GM21717 (cell line): Measurements from ENCODE around the gene PDZD4.
A peak's percentile ranks its signal among the peaks of the same experiment; 100 is the strongest.

Source experiments
- ATAC-seq: cut with Tn5 transposase; IDR thresholded peaks from one replicate; pipeline ENCODE4 v1.9.1; 2021; ENCODE audit warnings: mild to moderate bottlenecking, moderate library complexity; ENCODE audit not compliant: unreplicated experiment

Gene PDZD4

DNA sequence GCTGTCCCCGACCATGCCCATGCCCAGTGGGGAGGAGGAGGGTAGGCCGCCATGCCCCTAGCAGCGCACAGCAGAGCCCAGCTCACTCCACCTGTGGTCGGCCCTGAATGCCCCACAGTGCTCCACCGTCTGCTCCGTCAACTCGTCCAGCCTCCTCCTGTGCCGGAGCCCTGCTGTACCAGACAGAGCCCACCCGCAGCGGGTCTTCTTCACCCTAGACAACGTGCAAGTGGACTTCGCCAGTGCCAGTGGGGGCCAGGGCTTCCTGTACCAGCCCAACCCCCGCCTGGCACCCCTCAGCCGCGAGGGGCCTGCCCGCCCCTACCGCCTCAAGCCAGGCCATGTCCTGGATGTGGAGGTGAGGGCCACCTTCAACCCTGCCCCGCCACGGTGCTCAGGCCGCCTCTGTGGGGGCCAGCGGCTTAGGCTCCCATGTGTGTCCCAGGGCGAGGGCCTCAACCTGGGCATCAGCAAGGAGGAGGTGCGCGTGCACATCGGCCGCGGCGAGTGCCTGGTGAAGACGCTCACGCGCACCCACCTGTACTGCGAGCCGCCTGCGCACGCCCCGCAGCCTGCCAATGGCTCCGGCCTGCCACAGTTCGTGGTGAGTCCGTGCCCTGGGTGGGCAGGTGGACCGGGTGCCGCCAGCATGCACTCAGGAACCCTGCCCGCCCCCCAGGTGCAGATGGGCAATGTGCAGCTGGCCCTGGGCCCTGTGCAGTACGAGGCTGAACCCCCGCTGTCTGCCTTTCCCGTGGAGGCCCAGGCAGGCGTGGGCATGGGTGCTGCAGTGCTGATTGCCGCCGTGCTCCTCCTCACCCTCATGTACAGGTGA is 56.4 kb downstream of the PDZD4 start:
- no peak for ATAC-seq

DNA sequence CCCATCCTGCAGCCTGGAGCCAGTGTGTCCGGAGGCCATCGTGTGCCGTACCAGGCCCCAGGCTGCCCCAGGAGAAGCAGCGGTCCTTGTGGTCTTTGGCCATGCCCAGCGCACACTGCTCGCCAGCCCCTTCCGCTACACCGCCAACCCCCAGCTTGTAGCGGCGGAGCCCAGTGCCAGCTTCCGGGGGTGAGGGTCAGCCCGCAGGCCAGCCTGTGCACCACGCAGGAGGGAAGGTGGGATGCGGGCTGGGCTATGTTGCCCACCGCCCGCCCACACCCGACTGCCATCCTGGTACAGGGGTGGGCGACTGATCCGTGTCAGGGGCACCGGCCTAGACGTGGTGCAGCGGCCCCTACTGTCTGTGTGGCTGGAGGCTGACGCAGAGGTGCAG is 57.1 kb downstream of the PDZD4 start:
- no peak for ATAC-seq

DNA sequence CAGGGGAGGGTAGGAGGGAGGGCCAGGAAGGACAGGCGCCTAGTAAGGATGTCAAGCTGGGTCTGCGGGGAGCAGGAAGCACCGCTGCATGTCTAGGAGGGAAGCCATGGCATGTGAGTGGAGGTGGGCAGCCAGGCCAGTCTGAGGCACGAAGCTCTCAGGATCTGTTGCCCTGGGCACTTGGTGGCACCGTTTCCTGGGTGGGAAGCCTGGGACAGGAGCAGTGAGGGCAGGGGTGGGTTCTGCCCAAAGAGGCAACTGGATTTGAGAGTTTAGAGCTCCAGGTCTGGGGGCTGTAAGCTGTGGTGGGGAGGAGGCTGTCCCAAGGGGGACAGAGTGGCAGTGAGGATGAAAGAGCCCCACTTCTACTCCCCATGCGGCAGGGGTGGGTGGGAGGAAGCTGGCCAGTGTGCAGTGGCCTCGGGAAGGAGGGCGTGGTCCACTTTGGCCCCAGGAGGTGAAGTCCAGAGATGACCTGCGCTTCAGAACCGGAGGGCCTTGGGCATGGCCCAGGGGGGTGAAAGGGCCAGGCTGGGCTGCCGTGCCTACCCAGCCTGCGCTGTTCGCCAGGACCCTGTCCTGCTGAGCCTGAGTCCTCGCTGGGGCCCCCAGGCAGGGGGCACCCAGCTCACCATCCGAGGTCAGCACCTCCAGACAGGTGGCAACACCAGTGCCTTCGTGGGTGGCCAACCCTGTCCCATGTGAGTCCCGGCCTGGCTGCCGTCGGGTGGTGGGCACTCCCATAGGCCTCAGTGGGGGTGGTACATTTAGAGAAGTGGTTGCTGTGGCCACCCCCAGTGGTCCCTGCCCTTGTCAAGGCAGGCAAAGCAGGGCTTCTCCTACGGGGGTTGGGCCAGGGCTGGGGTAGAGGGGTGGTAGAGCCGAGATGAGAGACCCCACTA is 57.8 kb downstream of the PDZD4 start:
- no peak for ATAC-seq

DNA sequence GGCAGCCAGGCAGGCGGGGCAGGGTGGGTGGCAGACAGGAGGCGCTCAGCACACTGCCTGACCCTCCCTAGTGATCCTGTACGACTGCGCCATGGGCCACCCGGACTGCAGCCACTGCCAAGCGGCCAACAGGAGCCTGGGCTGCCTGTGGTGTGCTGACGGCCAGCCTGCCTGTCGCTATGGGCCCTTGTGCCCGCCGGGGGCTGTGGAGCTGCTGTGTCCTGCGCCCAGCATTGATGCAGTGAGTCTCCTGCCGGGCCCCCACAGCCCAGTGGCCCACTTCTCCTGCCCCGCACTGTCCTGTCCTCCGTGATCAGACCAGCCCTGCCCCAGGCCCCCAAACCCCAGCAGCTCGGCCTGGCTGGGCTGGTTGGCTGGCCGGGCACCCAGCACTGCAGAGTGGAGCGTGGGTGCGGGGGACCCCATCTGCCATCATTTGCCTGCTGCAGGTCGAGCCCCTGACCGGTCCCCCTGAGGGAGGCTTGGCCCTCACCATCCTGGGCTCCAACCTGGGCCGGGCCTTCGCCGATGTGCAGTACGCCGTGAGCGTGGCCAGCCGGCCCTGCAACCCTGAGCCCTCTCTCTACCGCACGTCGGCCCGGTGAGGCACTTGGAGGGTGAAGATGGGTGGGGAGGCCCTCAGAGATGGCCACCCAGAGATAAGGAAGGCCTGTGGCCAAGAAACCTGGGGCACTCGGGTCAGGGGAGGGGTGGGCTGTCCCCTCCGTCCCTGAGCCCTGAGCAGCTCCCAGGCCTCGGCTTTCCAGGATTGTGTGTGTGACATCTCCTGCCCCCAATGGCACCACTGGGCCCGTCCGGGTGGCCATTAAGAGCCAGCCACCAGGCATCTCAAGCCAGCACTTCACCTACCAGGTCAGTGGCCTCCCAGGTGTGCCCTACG is 58.7 kb downstream of the PDZD4 start:
- no peak for ATAC-seq

DNA sequence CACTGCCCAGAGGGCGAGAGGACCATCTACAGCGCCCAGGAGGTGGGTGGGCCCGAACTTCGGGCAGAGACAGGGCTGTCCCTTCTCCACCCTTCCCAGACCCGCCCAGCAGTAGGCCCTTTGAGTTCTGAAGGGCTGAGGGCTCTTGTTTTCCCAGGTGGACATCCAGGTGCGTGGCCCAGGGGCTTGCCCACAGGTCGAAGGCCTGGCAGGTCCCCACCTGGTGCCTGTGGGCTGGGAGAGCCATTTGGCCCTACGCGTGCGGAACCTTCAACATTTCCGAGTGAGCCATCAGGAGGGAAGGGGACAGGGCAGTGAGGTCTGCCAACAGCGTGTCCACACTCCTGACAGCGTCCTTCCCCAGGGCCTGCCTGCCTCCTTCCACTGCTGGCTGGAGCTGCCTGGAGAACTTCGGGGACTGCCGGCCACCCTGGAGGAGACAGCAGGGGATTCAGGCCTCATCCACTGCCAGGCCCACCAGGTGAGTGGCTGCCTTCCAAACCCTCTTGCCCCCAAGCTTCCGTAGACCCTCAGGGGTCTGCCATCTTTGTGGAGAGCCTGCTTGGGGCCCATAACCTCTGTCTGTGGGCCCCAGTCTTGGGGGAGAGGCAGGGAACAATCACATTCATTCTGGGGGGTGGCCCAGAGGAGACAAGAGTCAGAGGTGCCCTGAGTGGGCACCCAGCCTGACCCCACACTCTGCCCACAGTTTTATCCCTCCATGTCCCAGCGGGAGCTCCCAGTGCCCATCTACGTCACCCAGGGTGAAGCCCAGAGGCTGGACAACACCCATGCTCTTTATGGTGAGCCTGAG is 59.5 kb downstream of the PDZD4 start:
- no peak for ATAC-seq

DNA sequence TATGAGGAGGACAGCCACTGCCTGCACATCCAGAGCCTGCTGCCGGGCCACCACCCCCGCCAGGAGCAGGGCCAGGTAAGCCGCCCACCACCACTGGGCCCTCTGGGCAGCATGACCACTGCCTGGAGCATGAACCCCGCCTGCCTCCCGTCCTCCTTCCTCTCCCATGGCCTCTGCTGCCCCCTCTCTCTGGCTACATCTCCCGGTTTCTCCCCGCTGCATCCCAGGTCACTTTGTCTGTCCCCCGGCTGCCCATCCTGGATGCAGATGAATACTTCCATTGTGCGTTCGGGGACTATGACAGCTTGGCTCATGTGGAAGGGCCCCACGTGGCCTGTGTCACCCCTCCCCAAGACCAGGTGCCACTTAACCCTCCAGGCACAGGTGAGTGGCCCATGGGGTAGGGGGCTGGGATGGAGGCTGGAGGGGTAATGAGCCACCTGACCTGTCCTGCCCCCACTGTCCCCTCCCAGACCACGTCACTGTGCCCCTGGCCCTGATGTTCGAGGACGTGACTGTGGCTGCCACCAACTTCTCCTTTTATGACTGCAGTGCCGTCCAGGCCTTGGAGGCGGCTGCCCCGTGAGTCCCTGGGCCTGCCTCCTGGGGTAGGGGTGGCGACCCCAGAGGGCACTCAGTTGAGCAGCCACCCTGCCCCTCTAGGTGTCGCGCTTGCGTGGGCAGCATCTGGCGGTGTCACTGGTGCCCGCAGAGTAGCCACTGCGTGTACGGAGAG is 60.3 kb downstream of the PDZD4 start:
- ATAC-seq, result no peak

DNA sequence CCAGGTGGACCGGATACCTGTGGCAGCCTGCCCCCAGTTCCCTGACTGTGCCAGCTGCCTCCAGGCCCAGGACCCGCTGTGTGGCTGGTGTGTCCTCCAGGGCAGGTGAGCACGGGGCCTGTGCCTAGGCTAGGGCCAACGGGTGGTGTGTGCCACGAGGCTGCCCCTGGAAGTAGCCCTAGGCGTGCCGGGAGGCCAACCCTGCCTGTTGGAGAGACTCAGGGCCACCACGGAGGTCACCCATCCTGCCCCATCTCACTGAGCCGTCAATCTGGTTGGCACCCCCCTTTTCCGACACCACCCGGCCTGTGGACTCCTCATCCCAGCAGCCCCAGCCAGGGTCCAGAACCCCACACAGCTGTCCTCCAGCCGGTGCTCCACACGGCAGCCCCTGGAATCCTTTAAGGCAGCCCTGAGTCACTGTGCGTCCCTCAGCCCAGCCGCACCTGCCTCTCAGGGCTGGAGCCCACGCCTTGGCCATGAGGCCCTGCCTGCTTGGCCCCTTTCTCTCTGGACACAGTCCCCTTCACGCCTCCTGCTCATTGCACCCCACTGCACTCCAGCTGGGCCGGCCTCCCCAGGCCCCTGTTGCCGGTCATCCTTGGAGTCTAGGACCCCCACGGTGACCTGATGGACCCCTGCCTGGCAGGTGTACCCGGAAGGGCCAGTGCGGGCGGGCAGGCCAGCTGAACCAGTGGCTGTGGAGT is 61.0 kb downstream of the PDZD4 start:
- ATAC-seq, result no peak

DNA sequence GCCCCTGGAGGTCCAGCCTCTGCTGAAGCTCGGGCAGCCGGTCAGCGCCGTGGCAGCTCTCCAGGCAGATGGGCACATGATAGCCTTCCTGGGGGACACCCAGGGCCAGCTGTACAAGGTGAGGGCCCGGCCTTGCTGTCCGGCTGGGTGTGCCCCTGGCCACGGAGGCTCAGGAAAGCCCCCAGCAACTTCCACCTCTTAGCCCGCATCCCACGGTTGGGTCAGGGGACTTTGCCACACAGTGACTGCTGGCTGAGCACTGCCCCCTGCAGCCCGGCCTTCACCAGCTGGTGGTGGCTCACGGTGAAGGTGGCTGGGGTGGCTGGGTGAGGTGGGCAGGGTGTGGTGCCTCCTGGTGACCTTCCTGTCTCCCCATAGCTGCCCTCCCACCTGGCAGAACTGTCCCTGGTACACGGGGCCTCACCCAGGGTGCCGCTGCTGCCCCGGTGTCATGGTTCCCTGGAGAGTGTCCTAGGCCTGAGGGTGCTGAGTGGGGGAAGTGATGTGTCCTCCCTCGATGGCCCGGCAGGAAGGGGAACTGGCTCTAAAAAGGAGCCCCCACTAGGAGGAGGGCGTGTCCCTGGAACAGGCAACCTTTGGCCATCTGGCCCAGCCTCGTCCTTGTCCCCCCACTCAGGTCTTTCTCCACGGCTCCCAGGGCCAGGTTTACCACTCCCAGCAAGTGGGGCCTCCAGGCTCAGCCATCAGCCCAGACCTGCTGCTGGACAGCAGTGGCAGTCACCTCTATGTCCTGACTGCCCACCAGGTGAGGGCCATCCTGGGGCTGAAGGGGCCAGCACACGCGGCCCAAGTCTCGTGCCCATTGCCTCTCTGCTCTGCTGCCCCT is 61.8 kb downstream of the PDZD4 start:
- ATAC-seq, result no peak

DNA sequence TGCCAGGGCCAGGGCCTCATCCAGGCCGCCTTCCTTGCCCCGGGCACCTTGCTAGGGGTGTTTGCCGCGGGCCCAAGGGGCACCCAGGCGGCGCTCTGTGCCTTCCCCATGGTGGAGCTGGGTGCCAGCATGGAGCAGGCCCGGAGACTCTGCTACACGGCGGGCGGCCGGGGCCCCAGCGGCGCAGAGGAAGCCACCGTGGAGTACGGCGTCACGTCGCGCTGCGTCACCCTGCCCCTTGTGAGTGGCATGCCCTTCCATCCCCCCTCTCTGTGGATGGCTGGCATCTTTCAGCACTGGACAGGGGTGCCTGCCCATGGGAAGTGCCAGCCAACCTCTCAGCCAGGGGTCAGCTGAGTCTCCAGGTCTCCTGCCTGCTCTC is 62.7 kb downstream of the PDZD4 start:
- no peak for ATAC-seq

DNA sequence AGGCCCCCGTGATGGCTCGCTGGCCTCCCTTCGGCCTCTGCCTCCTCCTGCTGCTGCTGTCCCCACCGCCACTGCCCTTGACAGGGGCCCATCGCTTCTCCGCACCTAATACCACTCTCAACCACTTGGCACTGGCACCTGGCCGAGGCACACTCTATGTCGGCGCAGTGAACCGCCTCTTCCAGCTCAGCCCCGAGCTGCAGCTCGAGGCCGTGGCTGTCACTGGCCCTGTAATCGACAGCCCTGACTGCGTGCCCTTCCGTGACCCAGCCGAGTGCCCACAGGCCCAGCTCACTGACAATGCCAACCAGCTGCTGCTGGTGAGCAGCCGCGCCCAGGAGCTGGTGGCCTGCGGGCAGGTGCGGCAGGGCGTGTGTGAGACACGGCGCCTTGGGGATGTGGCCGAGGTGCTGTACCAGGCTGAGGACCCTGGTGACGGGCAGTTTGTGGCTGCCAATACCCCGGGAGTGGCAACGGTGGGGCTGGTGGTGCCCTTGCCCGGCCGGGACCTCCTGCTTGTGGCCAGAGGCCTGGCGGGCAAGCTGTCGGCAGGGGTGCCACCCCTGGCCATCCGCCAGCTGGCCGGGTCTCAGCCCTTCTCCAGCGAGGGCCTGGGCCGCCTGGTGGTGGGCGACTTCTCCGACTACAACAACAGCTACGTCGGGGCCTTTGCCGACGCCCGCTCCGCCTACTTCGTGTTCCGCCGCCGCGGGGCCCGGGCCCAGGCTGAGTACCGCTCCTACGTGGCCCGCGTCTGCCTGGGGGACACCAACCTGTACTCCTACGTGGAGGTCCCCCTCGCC is 63.3 kb downstream of the PDZD4 start:
- no peak for ATAC-seq

DNA sequence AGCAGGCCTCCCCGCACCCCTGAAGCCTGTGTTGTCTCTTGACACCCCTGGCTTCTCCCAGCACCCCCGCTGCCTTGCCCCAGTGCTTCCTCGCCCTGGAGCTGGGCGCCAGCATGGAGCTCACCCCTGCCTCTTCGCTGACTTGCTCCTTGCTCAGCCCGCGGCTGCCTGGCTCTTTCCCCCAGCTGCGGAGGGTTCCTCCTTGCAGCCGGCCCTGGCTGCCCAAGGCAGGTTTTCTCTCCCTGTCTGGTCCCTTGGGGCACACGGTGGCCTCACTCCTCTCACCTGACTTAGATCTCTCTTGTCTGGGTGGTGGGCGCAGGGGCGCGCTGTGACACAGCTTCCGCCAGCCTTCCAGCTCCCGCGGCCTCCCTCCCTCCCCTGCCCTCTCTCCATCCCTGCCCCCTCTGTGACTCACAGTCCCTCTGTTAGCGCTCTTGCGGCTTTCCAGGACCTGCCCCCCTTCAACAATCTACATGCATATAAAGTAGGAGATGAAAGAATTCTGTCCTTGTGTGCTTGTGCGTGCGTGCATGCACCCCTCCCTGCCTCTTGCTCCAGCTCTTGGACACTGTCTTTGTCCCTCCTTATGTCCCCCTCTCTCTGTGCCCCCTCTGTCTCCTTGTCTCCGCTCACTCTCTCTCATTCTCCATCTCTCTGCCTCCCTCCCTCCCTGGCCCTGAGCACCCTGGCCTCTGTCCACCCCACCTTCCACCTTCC is 64.1 kb downstream of the PDZD4 start:
- ATAC-seq, result no peak

DNA sequence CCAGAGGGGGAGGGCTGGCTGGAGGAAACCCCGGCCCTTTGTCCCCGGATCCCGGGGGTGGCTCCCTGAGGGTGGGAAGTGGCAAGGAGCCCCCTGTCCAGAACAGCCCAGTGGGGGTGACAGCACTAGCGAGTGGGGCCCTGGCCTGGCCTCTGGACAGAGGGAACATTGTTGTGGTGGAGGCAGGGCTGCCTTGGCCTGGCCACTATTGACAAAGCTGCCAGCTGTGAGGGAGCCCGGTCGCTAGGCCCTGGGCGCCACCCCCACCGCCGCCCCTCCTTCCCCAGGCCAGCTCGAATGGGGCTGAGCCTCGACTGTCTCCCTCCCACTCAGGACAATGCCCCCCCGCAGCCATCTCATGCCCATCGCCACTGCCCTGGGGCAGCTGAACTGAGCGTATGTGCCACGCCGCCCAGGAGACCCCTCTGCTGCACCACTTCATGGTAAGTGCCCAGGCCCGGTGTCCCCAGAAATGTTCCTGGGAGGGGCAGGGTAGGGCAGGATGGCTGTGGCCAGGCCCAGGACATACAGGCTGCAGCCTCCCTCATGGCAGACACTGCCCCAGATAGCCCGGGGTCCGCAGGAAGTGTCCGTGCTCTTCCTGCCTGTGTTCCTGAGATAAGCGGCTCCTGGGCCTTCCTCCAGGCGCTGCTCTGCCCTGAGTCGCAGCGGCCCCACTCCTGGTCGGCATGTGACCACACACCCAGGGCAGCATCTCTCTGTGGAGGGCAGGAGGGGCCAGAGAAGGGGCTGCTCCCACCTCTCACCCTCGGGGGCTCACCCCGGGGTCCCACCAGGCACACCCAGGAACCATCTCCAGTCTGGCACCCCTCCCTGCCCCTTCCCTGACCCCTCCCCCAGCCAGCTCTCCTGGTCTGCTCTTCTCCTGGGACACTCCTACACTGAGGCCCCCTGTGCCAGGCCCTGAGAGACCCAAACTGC is 64.9 kb downstream of the PDZD4 start:
- ATAC-seq, result no peak

DNA sequence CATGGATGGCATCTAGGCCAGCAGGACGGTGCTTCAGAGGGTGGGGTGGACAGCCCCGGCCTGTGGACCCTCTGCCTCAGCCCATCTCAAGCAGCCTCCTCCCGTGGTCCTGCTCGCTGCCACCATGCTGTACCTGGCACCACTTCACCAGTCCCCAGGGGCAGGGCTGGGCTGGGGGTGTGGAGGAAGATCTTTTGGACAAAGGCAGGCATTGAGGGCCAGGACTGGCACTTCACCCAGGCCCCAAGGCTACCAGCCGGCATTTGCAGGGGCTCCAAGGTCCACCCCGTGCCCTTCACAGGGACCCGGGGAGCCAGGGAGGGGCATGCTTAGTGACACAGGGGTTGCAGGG is 65.6 kb downstream of the PDZD4 start:
- ATAC-seq, result no peak

DNA sequence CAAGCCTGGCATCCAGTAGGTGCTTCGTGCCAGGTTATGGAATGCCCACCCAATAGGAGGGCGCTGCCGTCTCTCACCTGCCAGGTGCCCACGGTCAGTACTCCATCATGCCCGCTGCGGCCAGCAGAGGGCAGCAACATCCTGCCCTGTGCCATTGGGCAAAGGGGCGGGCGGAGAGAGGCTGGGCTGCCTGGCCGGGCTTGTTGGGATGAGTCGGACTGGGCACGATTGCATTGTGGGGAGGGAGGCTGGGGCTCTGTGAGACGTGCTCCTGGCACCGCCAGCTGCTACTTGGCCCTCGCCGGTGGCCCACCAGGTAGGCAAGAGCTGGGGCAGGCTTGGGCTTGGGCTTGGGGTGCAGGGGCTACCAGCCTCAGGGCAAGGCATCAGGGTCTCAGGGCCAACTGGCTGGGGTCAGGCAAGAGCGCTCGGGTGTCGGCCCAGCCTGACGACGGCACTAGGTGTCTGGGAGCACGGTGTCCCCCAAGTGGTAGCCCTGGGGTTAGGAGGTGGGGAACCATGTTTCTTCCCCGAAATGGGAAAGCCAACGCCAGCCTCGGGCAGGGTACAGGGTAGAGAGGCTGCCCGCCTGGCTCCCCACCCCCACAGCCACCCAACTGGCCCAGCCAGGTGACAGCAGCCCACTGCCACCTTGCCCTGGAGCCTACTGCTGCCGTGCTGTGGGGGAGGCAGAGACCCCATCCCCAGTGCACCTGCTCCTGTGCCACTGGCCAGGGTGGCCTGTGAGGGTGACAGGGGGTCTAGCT is 66.2 kb downstream of the PDZD4 start, which contains the start of gene PLXNB3:
TSS of gene PLXNB3 (plus strand) at position 261 of the 767 bp plus-strand sequence. CDS start 1,287 bp downstream, outside the sequence.
- peak; percentile 55 for ATAC-seq
